HG03280 (cell line): ENCODE measurements around the gene CSDE1.

ENCODE experiments used
- ATAC-seq: cut with Tn5 transposase; IDR thresholded peaks from one replicate; pipeline ENCODE4 v1.9.1; 2021; ENCODE audit warnings: mild to moderate bottlenecking, moderate library complexity; ENCODE audit not compliant: unreplicated experiment

The CSDE1 gene

GRCh38 chr1:114707604-114708003, 50.2 kb downstream of the CSDE1 start:
- no peak for ATAC-seq

GRCh38 chr1:114703242-114703641, 54.5 kb downstream of the CSDE1 start:
- peak; percentile 50 for ATAC-seq

- ATAC-seq, result peak; percentile 57
Measured at GRCh38 chr1:114702737-114703136, 55.0 kb downstream of the CSDE1 start.

GRCh38 chr1:114701931-114702330, 55.9 kb downstream of the CSDE1 start:
- no peak for ATAC-seq

GRCh38 chr1:114700036-114700600, 57.7 kb downstream of the CSDE1 start:
- ATAC-seq, result no peak

GRCh38 chr1:114696810-114697209, 61.0 kb downstream of the CSDE1 start:
- ATAC-seq, result no peak

GRCh38 chr1:114695430-114696058, 62.2 kb downstream of the CSDE1 start, which contains the start of gene AMPD1:
AMPD1 (minus strand) TSS chr1:114695546; CDS start chr1:114695471, 75 bp downstream.
- ATAC-seq, result no peak

- no peak for ATAC-seq
Measured at GRCh38 chr1:114694540-114695310, 63.1 kb downstream of the CSDE1 start.

- no peak for ATAC-seq
Measured at GRCh38 chr1:114692947-114693346, 64.8 kb downstream of the CSDE1 start.

GRCh38 chr1:114691061-114691460, 66.7 kb downstream of the CSDE1 start:
- ATAC-seq, result no peak

GRCh38 chr1:114690148-114690547, 67.6 kb downstream of the CSDE1 start:
- no peak for ATAC-seq

GRCh38 chr1:114688526-114688925, 69.3 kb downstream of the CSDE1 start:
- no peak for ATAC-seq

GRCh38 chr1:114685851-114686250, 71.9 kb downstream of the CSDE1 start:
- no peak for ATAC-seq

GRCh38 chr1:114677691-114678090, 80.1 kb downstream of the CSDE1 start:
- ATAC-seq, result no peak

- ATAC-seq, result no peak
Measured at GRCh38 chr1:114676115-114676514, 81.7 kb downstream of the CSDE1 start.

- no peak for ATAC-seq
Measured at GRCh38 chr1:114671939-114672275, 85.9 kb downstream of the CSDE1 start.

GRCh38 chr1:114671011-114671938, 86.5 kb downstream of the CSDE1 start:
- ATAC-seq, result no peak

GRCh38 chr1:114670083-114671010, 87.4 kb downstream of the CSDE1 start:
- peak; percentile 98 for ATAC-seq

GRCh38 chr1:114669562-114670082, 88.2 kb downstream of the CSDE1 start, which contains the start of gene DENND2C:
DENND2C (minus strand) TSS chr1:114670049; CDS start chr1:114625984, 44,065 bp downstream.
- peak; percentile 54 for ATAC-seq
